WTC11 (cell line): Measurements from ENCODE around the gene PLPP4. TPM values are rescaled to one million over a fixed set of nuclear protein-coding genes. Genes with fewer than 3 reads are reported as not detected.

Source experiments
- ATAC-seq: fragments of 200-7000 bp; cut with Tn5 transposase; 2 replicates; pipeline ENCODE4 v1.10.0; 2021; ENCODE audit warnings: mild to moderate bottlenecking, moderate library complexity
- CTCF ChIA-PET: fragments of 300-600 bp; sonication (Branson Sonifier 250); formaldehyde crosslinking; loops from one replicate; lab custom pipeline; 2021; ENCODE audit warnings: antibody characterized with exemption; lab: Charles Lee
- POLR2A ChIA-PET: fragments of 350-600 bp; sonication (Branson Sonifier 250); formaldehyde crosslinking; loops from one replicate; lab custom pipeline; 2021; ENCODE audit warnings: antibody characterized with exemption; lab: Charles Lee
- DNase-seq: peaks from one replicate; pipeline ENCODE4 v3.0.0; 2021; ENCODE audit warnings: low spot score
- H3K27ac Mint-ChIP-seq: 2 replicates; pipeline ENCODE4 v1.8.0; 2021; ENCODE audit warnings: mixed read lengths
- H3K27me3 Mint-ChIP-seq: 2 replicates; pipeline ENCODE4 v1.8.0; 2021; ENCODE audit warnings: low read depth, mild to moderate bottlenecking, moderate library complexity, mixed read lengths
- H3K36me3 Mint-ChIP-seq: 2 replicates; pipeline ENCODE4 v1.8.0; 2021; ENCODE audit warnings: mixed read lengths
- H3K4me1 Mint-ChIP-seq: 2 replicates; pipeline ENCODE4 v1.8.0; 2022; ENCODE audit warnings: mixed read lengths
- H3K4me3 Mint-ChIP-seq: 2 replicates; pipeline ENCODE4 v1.8.0; 2021; ENCODE audit warnings: mild to moderate bottlenecking, moderate library complexity, mixed read lengths
- H3K9me3 Mint-ChIP-seq: 2 replicates; pipeline ENCODE4 v1.8.0; 2021; ENCODE audit warnings: mixed read lengths
- CBFB ChIP-seq: sonication (generic); formaldehyde crosslinking; IDR thresholded peaks from 2 replicates; pipeline ENCODE4 v1.8.1; 2022; ENCODE audit warnings: mild to moderate bottlenecking, low read depth, missing genetic modification reagents
- EMX1 ChIP-seq: fragments of 250-450 bp; sonication (Bioruptor Pico); IDR thresholded peaks from 2 replicates; pipeline ENCODE4 v1.8.0; 2021; ENCODE audit warnings: mild to moderate bottlenecking
- ETV6 ChIP-seq: sonication (generic); formaldehyde crosslinking; IDR thresholded peaks from 2 replicates; pipeline ENCODE4 v1.8.1; 2022; ENCODE audit warnings: mild to moderate bottlenecking, missing genetic modification reagents
- FOXK1 ChIP-seq: sonication (generic); formaldehyde crosslinking; IDR thresholded peaks from 2 replicates; pipeline ENCODE4 v1.8.0; 2022; ENCODE audit warnings: mild to moderate bottlenecking, moderate library complexity, missing genetic modification reagents
- FOXP1 ChIP-seq: sonication (generic); formaldehyde crosslinking; IDR thresholded peaks from 2 replicates; pipeline ENCODE4 v1.8.0; 2022; ENCODE audit warnings: missing genetic modification reagents, mild to moderate bottlenecking, moderate library complexity, borderline replicate concordance
- GRHL2 ChIP-seq: fragments of 250-450 bp; sonication (Bioruptor Pico); IDR thresholded peaks from 2 replicates; pipeline ENCODE4 v1.8.0; 2022; ENCODE audit warnings: mild to moderate bottlenecking, moderate library complexity; ENCODE audit not compliant: insufficient replicate concordance, severe bottlenecking
- GTF2I ChIP-seq: fragments of 250-450 bp; sonication (Bioruptor Pico); conservative IDR thresholded peaks from 2 replicates; pipeline ENCODE4 v1.4.0; 2021; ENCODE audit warnings: mild to moderate bottlenecking
- IRF2 ChIP-seq: sonication (generic); formaldehyde crosslinking; IDR thresholded peaks from 2 replicates; pipeline ENCODE4 v1.8.0; 2022; ENCODE audit warnings: low read depth, missing genetic modification reagents, borderline replicate concordance
- JAZF1 ChIP-seq: fragments of 250-450 bp; sonication (Bioruptor Pico); IDR thresholded peaks from 2 replicates; pipeline ENCODE4 v1.9.0; 2021; ENCODE audit warnings: moderate library complexity, mild to moderate bottlenecking, inconsistent platforms
- MYBL2 ChIP-seq: sonication (generic); formaldehyde crosslinking; IDR thresholded peaks from 2 replicates; pipeline ENCODE4 v1.8.1; 2023; ENCODE audit warnings: mild to moderate bottlenecking, moderate library complexity, missing genetic modification reagents
- NFATC4 ChIP-seq: fragments of 250-450 bp; sonication (Bioruptor Pico); IDR thresholded peaks from 2 replicates; pipeline ENCODE4 v1.9.0; 2021; ENCODE audit warnings: mild to moderate bottlenecking
- NFE2L1 ChIP-seq: sonication (generic); formaldehyde crosslinking; IDR thresholded peaks from 2 replicates; pipeline ENCODE4 v1.8.1; 2023; ENCODE audit warnings: missing genetic modification reagents
- NR2C2 ChIP-seq: sonication (generic); formaldehyde crosslinking; IDR thresholded peaks from 2 replicates; pipeline ENCODE4 v1.8.0; 2022; ENCODE audit warnings: mild to moderate bottlenecking, missing genetic modification reagents
- SMAD4 ChIP-seq: sonication (generic); formaldehyde crosslinking; IDR thresholded peaks from 2 replicates; pipeline ENCODE4 v1.8.0; 2022; ENCODE audit warnings: mild to moderate bottlenecking, missing genetic modification reagents
- SOX15 ChIP-seq: fragments of 250-450 bp; sonication (Bioruptor Pico); IDR thresholded peaks from 2 replicates; pipeline ENCODE4 v1.9.0; 2021; ENCODE audit warnings: mild to moderate bottlenecking
- ZNF232 ChIP-seq: sonication (generic); formaldehyde crosslinking; IDR thresholded peaks from 2 replicates; pipeline ENCODE4 v1.8.0; 2022; ENCODE audit warnings: mild to moderate bottlenecking, missing genetic modification reagents
- ZNF396 ChIP-seq: fragments of 250-450 bp; sonication (Bioruptor Pico); IDR thresholded peaks from 2 replicates; pipeline ENCODE4 v1.8.0; 2021; ENCODE audit warnings: mild to moderate bottlenecking, moderate library complexity, borderline replicate concordance
- ZNF423 ChIP-seq: fragments of 250-450 bp; sonication (Bioruptor Pico); IDR thresholded peaks from 2 replicates; pipeline ENCODE4 v2.1.2; 2022; ENCODE audit warnings: mild to moderate bottlenecking, moderate library complexity
- total RNA-seq: library from RNA; stranded (reverse); gene quantifications from 3 replicates; pipeline ENCODE4 v1.2.3, GENCODE V29; 2021
- TF ChIP-seq, protein P1 (sequence below): sonication (generic); formaldehyde crosslinking; conservative IDR thresholded peaks from 2 replicates; pipeline ENCODE4 v1.8.1; 2023; ENCODE audit warnings: mild to moderate bottlenecking, low read depth, missing genetic modification reagents, moderate library complexity
- TF ChIP-seq, protein P2 (sequence below): sonication (generic); formaldehyde crosslinking; IDR thresholded peaks from 2 replicates; pipeline ENCODE4 v1.8.1; 2022; ENCODE audit warnings: missing genetic modification reagents, borderline replicate concordance
- TF ChIP-seq, protein P3 (sequence below): fragments of 250-450 bp; sonication (Bioruptor Pico); IDR thresholded peaks from 2 replicates; pipeline ENCODE4 v1.8.0; 2021; ENCODE audit warnings: mild to moderate bottlenecking
- TF ChIP-seq, protein P4 (sequence below): fragments of 200-600 bp; IDR thresholded peaks from 2 replicates; pipeline ENCODE4 v1.8.0; 2022; ENCODE audit warnings: antibody characterized with exemption
- TF ChIP-seq, protein P5 (sequence below): sonication (generic); formaldehyde crosslinking; IDR thresholded peaks from 2 replicates; pipeline ENCODE4 v1.8.1; 2022; ENCODE audit warnings: mild to moderate bottlenecking, moderate library complexity, missing genetic modification reagents
- TF ChIP-seq, protein P6 (sequence below): fragments of 250-450 bp; sonication (Bioruptor Pico); IDR thresholded peaks from 2 replicates; pipeline ENCODE4 v2.1.2; 2022; ENCODE audit warnings: mild to moderate bottlenecking, moderate library complexity
- TF ChIP-seq, protein P7 (sequence below): fragments of 250-450 bp; sonication (Bioruptor Pico); IDR thresholded peaks from 2 replicates; pipeline ENCODE4 v1.9.0; 2021; ENCODE audit warnings: mild to moderate bottlenecking
- TF ChIP-seq, protein P8 (sequence below): sonication (generic); formaldehyde crosslinking; IDR thresholded peaks from 2 replicates; pipeline ENCODE4 v1.8.0; 2022; ENCODE audit warnings: mild to moderate bottlenecking, missing genetic modification reagents

Gene PLPP4
- total RNA-seq, 1 experiment from 2014 or later: 0.15 TPM

DNA sequence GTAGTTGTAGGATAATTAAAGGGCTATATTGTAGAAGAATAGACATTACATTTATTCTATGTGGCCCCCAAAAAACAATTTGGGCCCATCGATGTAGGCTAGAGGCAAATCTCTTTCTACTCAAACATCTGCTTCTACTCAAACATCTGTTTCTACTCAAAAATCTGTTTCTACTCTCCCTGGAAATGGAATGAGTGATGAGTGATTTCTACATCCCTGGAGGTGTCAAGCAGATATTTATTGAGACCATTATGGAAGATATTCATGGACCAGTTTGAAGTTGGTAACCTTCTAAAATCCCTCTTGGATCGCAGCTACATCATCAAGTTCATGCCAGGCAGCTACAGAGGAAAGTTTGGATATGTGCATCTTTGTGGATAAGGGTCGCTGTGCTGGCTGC lies 5.1 kb upstream of the PLPP4 start (continued):
- TF ChIP-seq, protein P1, sequence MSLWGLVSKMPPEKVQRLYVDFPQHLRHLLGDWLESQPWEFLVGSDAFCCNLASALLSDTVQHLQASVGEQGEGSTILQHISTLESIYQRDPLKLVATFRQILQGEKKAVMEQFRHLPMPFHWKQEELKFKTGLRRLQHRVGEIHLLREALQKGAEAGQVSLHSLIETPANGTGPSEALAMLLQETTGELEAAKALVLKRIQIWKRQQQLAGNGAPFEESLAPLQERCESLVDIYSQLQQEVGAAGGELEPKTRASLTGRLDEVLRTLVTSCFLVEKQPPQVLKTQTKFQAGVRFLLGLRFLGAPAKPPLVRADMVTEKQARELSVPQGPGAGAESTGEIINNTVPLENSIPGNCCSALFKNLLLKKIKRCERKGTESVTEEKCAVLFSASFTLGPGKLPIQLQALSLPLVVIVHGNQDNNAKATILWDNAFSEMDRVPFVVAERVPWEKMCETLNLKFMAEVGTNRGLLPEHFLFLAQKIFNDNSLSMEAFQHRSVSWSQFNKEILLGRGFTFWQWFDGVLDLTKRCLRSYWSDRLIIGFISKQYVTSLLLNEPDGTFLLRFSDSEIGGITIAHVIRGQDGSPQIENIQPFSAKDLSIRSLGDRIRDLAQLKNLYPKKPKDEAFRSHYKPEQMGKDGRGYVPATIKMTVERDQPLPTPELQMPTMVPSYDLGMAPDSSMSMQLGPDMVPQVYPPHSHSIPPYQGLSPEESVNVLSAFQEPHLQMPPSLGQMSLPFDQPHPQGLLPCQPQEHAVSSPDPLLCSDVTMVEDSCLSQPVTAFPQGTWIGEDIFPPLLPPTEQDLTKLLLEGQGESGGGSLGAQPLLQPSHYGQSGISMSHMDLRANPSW (CRISPR knock-in tag): no peak
- TF ChIP-seq NR2C2 (CRISPR knock-in tag) (no peak), SOX15 (CRISPR knock-in tag) (no peak), ETV6 (CRISPR knock-in tag) (no peak), IRF2 (no peak)
- TF ChIP-seq, protein P2, sequence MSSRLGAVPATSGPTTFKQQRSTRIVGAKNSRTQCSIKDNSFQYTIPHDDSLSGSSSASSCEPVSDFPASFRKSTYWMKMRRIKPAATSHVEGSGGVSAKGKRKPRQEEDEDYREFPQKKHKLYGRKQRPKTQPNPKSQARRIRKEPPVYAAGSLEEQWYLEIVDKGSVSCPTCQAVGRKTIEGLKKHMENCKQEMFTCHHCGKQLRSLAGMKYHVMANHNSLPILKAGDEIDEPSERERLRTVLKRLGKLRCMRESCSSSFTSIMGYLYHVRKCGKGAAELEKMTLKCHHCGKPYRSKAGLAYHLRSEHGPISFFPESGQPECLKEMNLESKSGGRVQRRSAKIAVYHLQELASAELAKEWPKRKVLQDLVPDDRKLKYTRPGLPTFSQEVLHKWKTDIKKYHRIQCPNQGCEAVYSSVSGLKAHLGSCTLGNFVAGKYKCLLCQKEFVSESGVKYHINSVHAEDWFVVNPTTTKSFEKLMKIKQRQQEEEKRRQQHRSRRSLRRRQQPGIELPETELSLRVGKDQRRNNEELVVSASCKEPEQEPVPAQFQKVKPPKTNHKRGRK: no peak
- TF ChIP-seq, protein P3, sequence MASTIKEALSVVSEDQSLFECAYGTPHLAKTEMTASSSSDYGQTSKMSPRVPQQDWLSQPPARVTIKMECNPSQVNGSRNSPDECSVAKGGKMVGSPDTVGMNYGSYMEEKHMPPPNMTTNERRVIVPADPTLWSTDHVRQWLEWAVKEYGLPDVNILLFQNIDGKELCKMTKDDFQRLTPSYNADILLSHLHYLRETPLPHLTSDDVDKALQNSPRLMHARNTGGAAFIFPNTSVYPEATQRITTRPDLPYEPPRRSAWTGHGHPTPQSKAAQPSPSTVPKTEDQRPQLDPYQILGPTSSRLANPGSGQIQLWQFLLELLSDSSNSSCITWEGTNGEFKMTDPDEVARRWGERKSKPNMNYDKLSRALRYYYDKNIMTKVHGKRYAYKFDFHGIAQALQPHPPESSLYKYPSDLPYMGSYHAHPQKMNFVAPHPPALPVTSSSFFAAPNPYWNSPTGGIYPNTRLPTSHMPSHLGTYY (CRISPR knock-in tag): no peak
- TF ChIP-seq, protein P4, sequence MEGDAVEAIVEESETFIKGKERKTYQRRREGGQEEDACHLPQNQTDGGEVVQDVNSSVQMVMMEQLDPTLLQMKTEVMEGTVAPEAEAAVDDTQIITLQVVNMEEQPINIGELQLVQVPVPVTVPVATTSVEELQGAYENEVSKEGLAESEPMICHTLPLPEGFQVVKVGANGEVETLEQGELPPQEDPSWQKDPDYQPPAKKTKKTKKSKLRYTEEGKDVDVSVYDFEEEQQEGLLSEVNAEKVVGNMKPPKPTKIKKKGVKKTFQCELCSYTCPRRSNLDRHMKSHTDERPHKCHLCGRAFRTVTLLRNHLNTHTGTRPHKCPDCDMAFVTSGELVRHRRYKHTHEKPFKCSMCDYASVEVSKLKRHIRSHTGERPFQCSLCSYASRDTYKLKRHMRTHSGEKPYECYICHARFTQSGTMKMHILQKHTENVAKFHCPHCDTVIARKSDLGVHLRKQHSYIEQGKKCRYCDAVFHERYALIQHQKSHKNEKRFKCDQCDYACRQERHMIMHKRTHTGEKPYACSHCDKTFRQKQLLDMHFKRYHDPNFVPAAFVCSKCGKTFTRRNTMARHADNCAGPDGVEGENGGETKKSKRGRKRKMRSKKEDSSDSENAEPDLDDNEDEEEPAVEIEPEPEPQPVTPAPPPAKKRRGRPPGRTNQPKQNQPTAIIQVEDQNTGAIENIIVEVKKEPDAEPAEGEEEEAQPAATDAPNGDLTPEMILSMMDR: no peak

DNA sequence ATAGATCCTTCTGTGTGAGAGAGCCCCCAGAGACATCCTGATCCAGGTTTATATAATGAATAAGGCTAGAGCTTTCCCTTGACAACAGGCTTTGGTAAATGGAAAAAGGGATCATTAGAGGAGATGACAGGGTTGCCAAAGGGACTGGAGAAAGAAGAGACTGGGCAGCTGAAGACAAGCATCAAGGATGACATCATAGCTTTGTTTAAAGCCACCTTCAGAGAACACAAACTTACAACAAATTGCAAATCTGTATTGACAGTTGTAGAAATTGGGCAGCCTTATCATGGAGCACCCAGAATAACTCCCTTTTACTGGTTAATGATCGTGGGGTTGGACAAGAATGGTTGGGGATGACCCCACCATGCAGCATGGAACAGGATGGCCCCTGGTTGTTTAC lies 3.7 kb upstream of the PLPP4 start:
- TF ChIP-seq NFE2L1 (no peak), NFATC4 (no peak), JAZF1 (CRISPR knock-in tag) (no peak), SMAD4 (CRISPR knock-in tag) (no peak), ZNF396 (CRISPR knock-in tag) (no peak), EMX1 (CRISPR knock-in tag) (no peak), GTF2I (CRISPR knock-in tag) (no peak), FOXP1 (CRISPR knock-in tag) (no peak), FOXK1 (CRISPR knock-in tag) (no peak), MYBL2 (CRISPR knock-in tag) (no peak), ZNF423 (CRISPR knock-in tag) (no peak), ETV6 (CRISPR knock-in tag) (no peak), ZNF232 (CRISPR knock-in tag) (no peak), CBFB (no peak), GRHL2 (no peak)
- TF ChIP-seq, protein P5, sequence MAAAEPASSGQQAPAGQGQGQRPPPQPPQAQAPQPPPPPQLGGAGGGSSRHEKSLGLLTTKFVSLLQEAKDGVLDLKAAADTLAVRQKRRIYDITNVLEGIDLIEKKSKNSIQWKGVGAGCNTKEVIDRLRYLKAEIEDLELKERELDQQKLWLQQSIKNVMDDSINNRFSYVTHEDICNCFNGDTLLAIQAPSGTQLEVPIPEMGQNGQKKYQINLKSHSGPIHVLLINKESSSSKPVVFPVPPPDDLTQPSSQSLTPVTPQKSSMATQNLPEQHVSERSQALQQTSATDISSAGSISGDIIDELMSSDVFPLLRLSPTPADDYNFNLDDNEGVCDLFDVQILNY (CRISPR knock-in tag): no peak
- TF ChIP-seq, protein P6, sequence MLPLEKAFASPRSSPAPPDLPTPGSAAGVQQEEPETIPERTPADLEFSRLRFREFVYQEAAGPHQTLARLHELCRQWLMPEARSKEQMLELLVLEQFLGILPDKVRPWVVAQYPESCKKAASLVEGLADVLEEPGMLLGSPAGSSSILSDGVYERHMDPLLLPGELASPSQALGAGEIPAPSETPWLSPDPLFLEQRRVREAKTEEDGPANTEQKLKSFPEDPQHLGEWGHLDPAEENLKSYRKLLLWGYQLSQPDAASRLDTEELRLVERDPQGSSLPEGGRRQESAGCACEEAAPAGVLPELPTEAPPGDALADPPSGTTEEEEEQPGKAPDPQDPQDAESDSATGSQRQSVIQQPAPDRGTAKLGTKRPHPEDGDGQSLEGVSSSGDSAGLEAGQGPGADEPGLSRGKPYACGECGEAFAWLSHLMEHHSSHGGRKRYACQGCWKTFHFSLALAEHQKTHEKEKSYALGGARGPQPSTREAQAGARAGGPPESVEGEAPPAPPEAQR (CRISPR knock-in tag): no peak
- TF ChIP-seq, protein P7, sequence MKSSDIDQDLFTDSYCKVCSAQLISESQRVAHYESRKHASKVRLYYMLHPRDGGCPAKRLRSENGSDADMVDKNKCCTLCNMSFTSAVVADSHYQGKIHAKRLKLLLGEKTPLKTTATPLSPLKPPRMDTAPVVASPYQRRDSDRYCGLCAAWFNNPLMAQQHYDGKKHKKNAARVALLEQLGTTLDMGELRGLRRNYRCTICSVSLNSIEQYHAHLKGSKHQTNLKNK: no peak
- TF ChIP-seq, protein P8, sequence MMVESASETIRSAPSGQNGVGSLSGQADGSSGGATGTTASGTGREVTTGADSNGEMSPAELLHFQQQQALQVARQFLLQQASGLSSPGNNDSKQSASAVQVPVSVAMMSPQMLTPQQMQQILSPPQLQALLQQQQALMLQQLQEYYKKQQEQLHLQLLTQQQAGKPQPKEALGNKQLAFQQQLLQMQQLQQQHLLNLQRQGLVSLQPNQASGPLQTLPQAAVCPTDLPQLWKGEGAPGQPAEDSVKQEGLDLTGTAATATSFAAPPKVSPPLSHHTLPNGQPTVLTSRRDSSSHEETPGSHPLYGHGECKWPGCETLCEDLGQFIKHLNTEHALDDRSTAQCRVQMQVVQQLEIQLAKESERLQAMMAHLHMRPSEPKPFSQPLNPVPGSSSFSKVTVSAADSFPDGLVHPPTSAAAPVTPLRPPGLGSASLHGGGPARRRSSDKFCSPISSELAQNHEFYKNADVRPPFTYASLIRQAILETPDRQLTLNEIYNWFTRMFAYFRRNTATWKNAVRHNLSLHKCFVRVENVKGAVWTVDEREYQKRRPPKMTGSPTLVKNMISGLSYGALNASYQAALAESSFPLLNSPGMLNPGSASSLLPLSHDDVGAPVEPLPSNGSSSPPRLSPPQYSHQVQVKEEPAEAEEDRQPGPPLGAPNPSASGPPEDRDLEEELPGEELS (CRISPR knock-in tag): no peak
- TF ChIP-seq, all 79 proteins: peak for 0
- Mint-ChIP-seq H3K27me3 (peaks cover 45% of the 10 kb centered on the region), H3K9me3 (peaks cover 7% of the 10 kb centered on the region; the same call in 1 of the 2 replicates), H3K36me3 (no peaks in the 10 kb centered on the region), H3K27ac (no peak overlapping the region), H3K4me1 (peaks cover 10% of the 10 kb centered on the region), H3K4me3 (no peak overlapping the region)
- POLR2A ChIA-PET: no interaction called here
- CTCF ChIA-PET: no interaction called here
- DNase-seq (no peak), ATAC-seq (no peak)
